IPS-18c (cell line): ENCODE measurements around the gene ECEL1.
"Not testable (repeated sequence)": the region's sequence is repeated elsewhere in the genome, so short reads cannot be mapped to it uniquely, and the experiment has no call there.

Source experiments
- H3K4me3 ChIP-seq: 2 replicates; pipeline ENCODE4 v1.7.0; 2013; ENCODE audit warnings: low read depth, mild to moderate bottlenecking, low read length, moderate library complexity; ENCODE audit not compliant: insufficient read depth
- H3K9me3 ChIP-seq: one replicate; pipeline ENCODE4 v1.6.1; 2013; ENCODE audit warnings: mild to moderate bottlenecking, low read length, moderate library complexity; ENCODE audit not compliant: control insufficient read depth, insufficient read depth

Gene ECEL1

GRCh38 chr2:232458051-232458660, 29.5 kb downstream of the ECEL1 start:
- no peak overlapping the region for H3K4me3 ChIP-seq
- H3K9me3 ChIP-seq, result no peaks in the 10 kb centered on the region

- H3K4me3 ChIP-seq, result no peak overlapping the region
- no peaks in the 10 kb centered on the region for H3K9me3 ChIP-seq
These were observed 30.3 kb downstream of the ECEL1 start for GRCh38 chr2:232457121-232458011.

GRCh38 chr2:232456296-232457120, 31.1 kb downstream of the ECEL1 start:
- no peaks in the 10 kb centered on the region for H3K9me3 ChIP-seq

GRCh38 chr2:232455426-232456255, 32.0 kb downstream of the ECEL1 start, which contains the start of gene ALPI:
TSS of gene ALPI (plus strand) at chr2:232456153. CDS start at chr2:232456200, 47 bp downstream.
- Histone ChIP-seq H3K4me3 (no peak within 1 kb of the TSS), H3K9me3 (no peaks in the 10 kb centered on the region)

More at GRCh38 chr2:232456296-232457120, 31.1 kb downstream of the ECEL1 start:
- H3K4me3 ChIP-seq, result no peak overlapping the region

- Histone ChIP-seq H3K4me3 (no peak overlapping the region), H3K9me3 (no peaks in the 10 kb centered on the region)
These were observed 33.0 kb downstream of the ECEL1 start for GRCh38 chr2:232454630-232455029.

GRCh38 chr2:232451645-232452044, 36.0 kb downstream of the ECEL1 start:
- H3K4me3 ChIP-seq, H3K9me3 ChIP-seq: not testable (repeated sequence)

- Histone ChIP-seq H3K9me3 (no peaks in the 10 kb centered on the region), H3K4me3 (no peak overlapping the region)
These were observed 37.7 kb downstream of the ECEL1 start for GRCh38 chr2:232449964-232450363.

- Histone ChIP-seq H3K9me3 (no peaks in the 10 kb centered on the region), H3K4me3 (no peak overlapping the region)
These were observed 39.3 kb downstream of the ECEL1 start for GRCh38 chr2:232448304-232448690.

GRCh38 chr2:232447638-232448303, 39.9 kb downstream of the ECEL1 start:
- Histone ChIP-seq H3K9me3 (no peaks in the 10 kb centered on the region), H3K4me3 (no peak overlapping the region)

- H3K4me3 ChIP-seq, result no peak overlapping the region
- no peaks in the 10 kb centered on the region for H3K9me3 ChIP-seq
These were observed 40.5 kb downstream of the ECEL1 start for GRCh38 chr2:232447091-232447620.

- not testable (repeated sequence) for H3K9me3 ChIP-seq
These were observed 41.3 kb downstream of the ECEL1 start for GRCh38 chr2:232446266-232446777.

GRCh38 chr2:232445149-232445885, 42.3 kb downstream of the ECEL1 start:
- not testable (repeated sequence) for H3K9me3 ChIP-seq, H3K4me3 ChIP-seq

More at GRCh38 chr2:232446266-232446777, 41.3 kb downstream of the ECEL1 start:
- H3K4me3 ChIP-seq, result not testable (repeated sequence)

- no peak overlapping the region for H3K4me3 ChIP-seq
- H3K9me3 ChIP-seq, result no peaks in the 10 kb centered on the region
These were observed 43.1 kb downstream of the ECEL1 start for GRCh38 chr2:232444409-232445148.

- not testable (repeated sequence) for H3K9me3 ChIP-seq, H3K4me3 ChIP-seq
These were observed 43.8 kb downstream of the ECEL1 start for GRCh38 chr2:232443669-232444408.
